ENCODE data around the gene PTPRD.
"Not testable (repeated sequence)": the region's sequence is repeated elsewhere in the genome, so short reads cannot be mapped to it uniquely, and the experiment has no call there.

PTPRD gene

DNA sequence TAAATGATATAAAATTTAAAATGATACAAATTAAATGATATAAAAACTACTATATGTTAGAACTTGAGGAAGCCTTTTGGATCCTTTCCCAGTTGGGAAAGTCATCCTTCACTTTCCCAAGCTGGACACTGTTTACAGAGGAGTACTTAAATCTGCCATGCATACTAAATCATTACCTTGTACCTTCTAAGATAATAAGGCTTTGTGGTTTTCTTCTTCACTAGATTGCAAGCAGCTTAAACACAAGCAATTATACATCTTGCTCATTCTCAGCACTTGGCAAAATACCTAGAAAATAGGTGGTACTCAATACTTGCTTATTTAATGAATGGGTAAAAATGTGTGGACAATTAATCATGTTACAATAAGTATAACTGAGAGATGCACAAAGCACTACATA, 666.8 kb downstream of the PTPRD start:
- no peaks in the 10 kb centered on the region for H3K27me3 Mint-ChIP-seq
- H3K4me1 Mint-ChIP-seq (ENCODE audit: low read depth) = no peaks in the 10 kb centered on the region
- H3K9me3 Mint-ChIP-seq = no peaks in the 10 kb centered on the region
- H3K36me3 Mint-ChIP-seq (ENCODE audit: low read depth) = no peaks in the 10 kb centered on the region
- no peak for DNase-seq
- no peak overlapping the region for H3K27ac Mint-ChIP-seq
- H3K4me3 Mint-ChIP-seq = no peak overlapping the region

DNA sequence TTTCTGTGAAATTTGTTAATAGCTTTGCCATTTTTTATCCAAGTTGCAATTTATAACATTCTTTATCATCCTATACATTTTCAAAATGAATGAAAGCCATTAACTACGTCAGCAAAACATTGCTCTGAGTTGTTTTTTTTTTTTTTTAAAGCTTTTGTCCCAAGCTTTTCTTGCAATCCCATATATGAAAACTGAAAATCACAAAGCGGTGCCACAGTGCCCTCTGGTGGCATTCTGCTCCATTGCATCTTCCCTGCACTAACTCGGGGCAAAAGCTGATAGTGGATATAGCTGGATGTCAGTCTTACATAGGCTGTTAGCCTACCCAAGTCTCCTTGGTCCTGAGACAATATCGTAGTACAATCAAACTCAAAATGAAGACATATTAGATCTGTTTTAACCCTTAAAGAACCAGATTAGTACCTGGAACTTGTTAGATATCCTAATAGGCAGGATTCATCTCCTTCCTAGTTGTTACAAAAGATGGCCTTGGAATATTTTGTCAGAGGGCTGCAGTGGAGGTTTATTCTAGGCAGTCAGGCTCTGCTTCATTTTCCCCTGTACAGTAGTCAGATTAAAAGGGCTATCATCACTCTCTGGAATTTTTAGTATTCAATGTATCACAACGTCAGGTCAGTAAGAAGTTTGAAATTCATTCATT, 669.9 kb downstream of the PTPRD start:
- no peak overlapping the region for H3K27ac Mint-ChIP-seq
- H3K4me3 Mint-ChIP-seq = no peak overlapping the region
- peak; percentile 62 for DNase-seq
- no peaks in the 10 kb centered on the region for H3K27me3 Mint-ChIP-seq
- no peaks in the 10 kb centered on the region for H3K36me3 Mint-ChIP-seq (ENCODE audit: low read depth)
- H3K4me1 Mint-ChIP-seq (ENCODE audit: low read depth) = no peaks in the 10 kb centered on the region
- no peaks in the 10 kb centered on the region for H3K9me3 Mint-ChIP-seq

DNA sequence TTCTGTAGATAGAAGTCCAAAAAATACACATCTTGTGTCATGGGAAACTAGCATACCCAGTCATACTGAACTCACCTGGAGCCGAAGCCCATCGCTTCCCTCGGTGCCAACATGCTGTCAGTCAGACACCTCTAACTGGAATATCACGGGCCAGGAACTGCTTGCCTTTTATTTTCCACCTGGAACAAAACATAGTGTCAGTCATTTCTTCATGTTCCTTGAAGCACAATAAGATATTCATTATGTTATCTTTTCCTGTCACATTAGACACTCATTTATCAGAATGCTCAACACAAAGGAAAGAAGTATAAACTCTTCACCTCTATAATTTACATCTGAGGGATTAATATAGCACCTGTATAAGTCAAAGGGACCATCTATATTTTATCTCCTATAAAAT, 674.4 kb downstream of the PTPRD start:
- no peaks in the 10 kb centered on the region for H3K27me3 Mint-ChIP-seq
- H3K27ac Mint-ChIP-seq = no peak overlapping the region
- H3K36me3 Mint-ChIP-seq (ENCODE audit: low read depth) = no peaks in the 10 kb centered on the region

DNA sequence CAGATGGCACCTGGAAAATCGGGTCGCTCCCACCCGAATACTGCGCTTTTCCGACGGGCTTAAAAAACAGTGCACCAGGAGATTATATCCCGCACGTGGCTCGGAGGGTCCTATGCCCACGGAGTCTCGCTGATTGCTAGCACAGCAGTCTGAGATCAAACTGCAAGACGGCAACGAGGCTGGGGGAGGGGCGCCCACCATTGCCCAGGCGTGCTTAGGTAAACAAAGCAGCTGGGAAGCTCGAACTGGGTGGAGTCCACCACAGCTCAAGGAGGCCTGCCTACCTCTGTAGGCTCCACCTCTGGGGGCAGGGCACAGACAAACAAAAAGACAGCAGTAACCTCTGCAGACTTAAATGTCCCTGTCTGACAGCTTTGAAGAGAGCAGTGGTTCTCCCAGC, 681.3 kb downstream of the PTPRD start:
- H3K4me1 Mint-ChIP-seq (ENCODE audit: low read depth); H3K9me3 Mint-ChIP-seq; DNase-seq; H3K4me3 Mint-ChIP-seq; H3K27ac Mint-ChIP-seq; H3K27me3 Mint-ChIP-seq; H3K36me3 Mint-ChIP-seq (ENCODE audit: low read depth): not testable (repeated sequence)

More for the DNA sequence above, 674.4 kb downstream of the PTPRD start:
- DNase-seq = no peak
- no peaks in the 10 kb centered on the region for H3K9me3 Mint-ChIP-seq
- no peak overlapping the region for H3K4me3 Mint-ChIP-seq
- no peaks in the 10 kb centered on the region for H3K4me1 Mint-ChIP-seq (ENCODE audit: low read depth)

DNA sequence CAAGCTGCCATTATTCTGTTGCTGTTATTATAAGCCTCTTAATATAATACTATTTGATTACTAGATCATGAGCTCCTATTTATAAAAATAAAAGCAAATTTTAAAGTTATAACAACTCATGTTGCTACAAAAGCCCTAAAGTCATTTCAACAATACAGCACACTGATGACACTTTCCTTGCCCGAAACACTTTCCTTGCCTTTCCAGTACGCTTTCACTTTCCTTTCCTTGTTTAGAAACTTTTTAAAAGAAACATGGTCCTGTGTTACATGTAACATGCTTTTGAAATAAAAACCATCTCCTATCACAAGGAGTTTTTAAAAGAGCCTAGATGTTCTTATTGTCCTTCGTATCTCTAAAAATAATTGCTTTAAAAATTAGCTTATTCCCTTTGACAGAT, 688.4 kb downstream of the PTPRD start:
- H3K27me3 Mint-ChIP-seq = no peaks in the 10 kb centered on the region
- H3K4me3 Mint-ChIP-seq = no peak overlapping the region
- H3K9me3 Mint-ChIP-seq = no peaks in the 10 kb centered on the region
- H3K36me3 Mint-ChIP-seq (ENCODE audit: low read depth) = no peaks in the 10 kb centered on the region
- no peak overlapping the region for H3K27ac Mint-ChIP-seq
- no peaks in the 10 kb centered on the region for H3K4me1 Mint-ChIP-seq (ENCODE audit: low read depth)
- DNase-seq = no peak

DNA sequence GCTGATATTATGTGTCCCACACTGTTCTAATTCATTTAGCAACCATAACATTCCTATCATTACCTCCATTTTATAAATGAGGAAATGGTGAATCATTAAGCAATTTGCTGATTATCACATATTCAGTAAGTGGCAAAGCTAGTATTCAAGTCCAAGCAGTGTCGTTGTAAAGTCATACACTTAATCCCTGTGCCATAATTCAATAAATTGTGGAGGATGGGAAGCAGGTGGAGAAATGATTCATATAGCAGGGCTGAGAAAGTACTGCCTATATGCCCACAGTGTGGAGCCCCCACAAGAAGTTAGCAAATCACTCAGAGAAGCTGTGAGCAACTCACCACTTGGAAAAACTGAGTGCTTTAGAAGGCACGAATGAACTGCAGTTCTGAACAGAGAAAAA, 691.0 kb downstream of the PTPRD start:
- H3K27me3 Mint-ChIP-seq = no peaks in the 10 kb centered on the region
- H3K9me3 Mint-ChIP-seq = no peaks in the 10 kb centered on the region
- H3K4me3 Mint-ChIP-seq = no peak overlapping the region
- DNase-seq = no peak
- no peaks in the 10 kb centered on the region for H3K36me3 Mint-ChIP-seq (ENCODE audit: low read depth)
- no peak overlapping the region for H3K27ac Mint-ChIP-seq
- no peaks in the 10 kb centered on the region for H3K4me1 Mint-ChIP-seq (ENCODE audit: low read depth)

DNA sequence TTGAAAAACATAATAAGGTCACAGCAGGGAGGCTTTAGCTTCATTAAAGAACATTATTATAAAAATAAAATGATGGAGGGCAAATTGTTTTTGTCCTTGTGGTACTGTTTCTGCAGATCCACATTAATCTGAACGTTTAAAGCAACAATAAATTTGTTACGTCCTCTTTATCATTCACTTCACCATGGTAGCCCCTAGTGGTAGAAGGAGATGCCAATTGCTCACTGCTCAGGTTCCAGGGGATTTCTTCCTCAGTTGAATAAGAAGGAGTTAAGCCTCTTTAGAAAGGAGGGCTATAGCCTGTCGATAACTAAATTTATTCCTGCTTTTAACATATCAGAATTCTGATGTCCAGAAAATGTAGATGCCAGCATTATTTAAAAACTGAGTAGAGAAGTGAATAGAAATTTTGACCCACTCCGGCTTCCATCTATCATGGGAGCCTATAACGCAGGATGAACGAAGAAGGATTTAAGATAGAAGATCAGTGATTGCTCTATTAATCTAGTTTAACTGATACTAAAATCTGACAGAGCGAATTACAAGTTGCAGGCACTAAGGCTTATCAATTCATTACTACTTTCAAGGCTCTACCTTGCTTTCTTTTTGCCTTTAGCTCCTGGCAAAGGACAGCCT, 692.3 kb downstream of the PTPRD start:
- H3K27ac Mint-ChIP-seq = no peak overlapping the region
- no peaks in the 10 kb centered on the region for H3K4me1 Mint-ChIP-seq (ENCODE audit: low read depth)
- no peak overlapping the region for H3K4me3 Mint-ChIP-seq
- DNase-seq = no peak
- peaks cover 6% of the 10 kb centered on the region for H3K9me3 Mint-ChIP-seq
- no peaks in the 10 kb centered on the region for H3K36me3 Mint-ChIP-seq (ENCODE audit: low read depth)
- no peaks in the 10 kb centered on the region for H3K27me3 Mint-ChIP-seq

DNA sequence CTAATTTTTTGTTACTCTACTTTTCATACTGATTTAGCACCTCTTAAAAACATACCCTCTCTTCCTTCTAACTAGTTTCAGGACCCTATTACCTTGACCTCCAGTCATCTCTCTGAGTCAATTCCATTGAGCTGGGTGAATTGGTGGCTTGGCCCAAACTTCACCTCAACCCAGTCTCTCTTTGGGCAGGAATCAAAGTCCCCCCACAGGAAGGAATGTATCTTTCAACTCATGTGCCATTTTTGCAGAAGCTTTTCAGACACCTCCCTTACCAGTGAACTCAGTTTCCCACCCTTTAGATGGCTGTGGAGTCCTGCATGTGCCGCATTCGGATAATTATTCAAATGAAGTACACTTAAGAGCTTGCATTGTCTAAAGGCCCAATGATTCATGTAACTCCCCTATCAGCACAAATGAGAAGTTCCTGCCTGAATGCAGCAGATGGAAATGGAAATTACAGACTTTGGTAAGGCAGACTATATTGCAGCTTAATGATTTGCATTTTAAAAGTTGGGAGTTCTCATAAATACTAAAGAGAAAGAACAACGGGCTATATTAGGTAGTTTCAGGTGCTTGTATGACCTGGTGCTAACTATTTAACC, 693.5 kb downstream of the PTPRD start:
- H3K27ac Mint-ChIP-seq = no peak overlapping the region
- no peaks in the 10 kb centered on the region for H3K4me1 Mint-ChIP-seq (ENCODE audit: low read depth)
- H3K27me3 Mint-ChIP-seq = no peaks in the 10 kb centered on the region
- H3K4me3 Mint-ChIP-seq = no peak overlapping the region
- no peak for DNase-seq
- H3K9me3 Mint-ChIP-seq = peaks cover 12% of the 10 kb centered on the region
- no peaks in the 10 kb centered on the region for H3K36me3 Mint-ChIP-seq (ENCODE audit: low read depth)

DNA sequence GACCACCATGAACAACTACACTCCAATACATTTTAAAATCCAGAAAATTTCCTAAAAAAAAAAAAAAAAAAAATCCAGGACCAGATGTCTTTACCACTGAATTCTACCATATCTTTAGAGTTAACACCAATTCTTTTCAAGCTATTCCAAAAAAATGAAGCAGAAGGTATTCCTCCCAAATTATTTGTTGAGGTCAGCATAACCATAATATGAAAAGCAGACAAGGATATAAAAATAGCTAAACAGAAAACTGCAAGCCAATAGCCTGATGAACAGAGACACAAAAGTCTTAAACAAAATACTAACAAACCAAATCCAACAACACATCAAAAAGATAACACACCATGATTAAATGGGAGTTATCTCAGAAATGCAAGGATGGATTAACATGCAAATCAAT, 695.4 kb downstream of the PTPRD start:
- H3K4me1 Mint-ChIP-seq (ENCODE audit: low read depth) = no peaks in the 10 kb centered on the region
- H3K4me3 Mint-ChIP-seq = no peak overlapping the region

DNA sequence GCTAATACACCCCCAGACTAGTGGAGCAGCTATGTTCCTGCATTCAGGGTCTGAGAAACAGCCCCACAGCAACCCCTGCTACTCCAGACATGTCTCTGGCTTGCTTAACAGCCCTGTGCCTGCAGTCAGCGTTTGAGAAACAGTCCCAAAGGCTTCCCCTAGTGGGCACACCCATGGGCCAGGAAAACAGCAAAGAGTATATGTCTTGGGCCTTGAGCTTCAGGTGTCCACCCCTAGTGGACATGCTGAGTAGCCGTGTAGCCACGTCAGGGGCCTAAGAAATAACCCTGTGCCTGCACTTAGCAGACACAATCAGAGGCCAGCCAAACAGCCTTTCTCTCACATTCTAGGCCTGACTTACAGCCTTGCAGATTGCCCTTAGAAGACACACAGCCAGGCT, 698.6 kb downstream of the PTPRD start:
- peaks cover 12% of the 10 kb centered on the region for H3K9me3 Mint-ChIP-seq
- H3K27me3 Mint-ChIP-seq = no peaks in the 10 kb centered on the region
- no peak for DNase-seq
- H3K36me3 Mint-ChIP-seq (ENCODE audit: low read depth) = no peaks in the 10 kb centered on the region
- no peak overlapping the region for H3K4me3 Mint-ChIP-seq
- H3K27ac Mint-ChIP-seq = no peak overlapping the region
- H3K4me1 Mint-ChIP-seq (ENCODE audit: low read depth) = no peaks in the 10 kb centered on the region

More for the DNA sequence above, 695.4 kb downstream of the PTPRD start:
- H3K27me3 Mint-ChIP-seq = no peaks in the 10 kb centered on the region
- no peak overlapping the region for H3K27ac Mint-ChIP-seq
- no peaks in the 10 kb centered on the region for H3K36me3 Mint-ChIP-seq (ENCODE audit: low read depth)
- DNase-seq = no peak
- H3K9me3 Mint-ChIP-seq = peaks cover 12% of the 10 kb centered on the region

DNA sequence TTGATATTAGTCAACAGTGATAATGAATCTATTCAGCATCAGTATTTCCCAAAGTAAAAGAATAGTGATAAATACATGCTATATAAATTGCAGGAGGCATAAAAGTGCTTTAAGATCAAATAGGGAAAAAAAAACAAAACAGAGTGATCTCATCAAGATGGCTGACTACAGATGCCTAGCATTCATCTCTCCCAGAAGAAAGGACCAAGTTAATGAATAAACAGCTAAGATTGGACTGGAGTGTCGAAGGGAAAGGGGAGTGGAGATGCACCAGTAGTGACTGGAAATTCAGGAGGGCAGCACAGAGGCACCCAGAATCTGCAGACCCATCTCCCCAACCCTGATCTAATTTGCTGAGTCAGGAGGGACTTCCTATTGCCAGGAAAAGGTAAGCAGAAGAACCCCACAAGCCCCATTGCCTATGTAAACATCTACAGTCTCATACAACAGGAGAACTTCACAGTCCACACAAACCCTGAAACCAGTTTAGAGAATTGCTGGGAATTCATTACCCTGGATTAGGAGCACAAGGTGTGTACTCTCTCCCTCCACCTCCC, 699.4 kb downstream of the PTPRD start:
- Mint-ChIP-seq H3K9me3 (peaks cover 12% of the 10 kb centered on the region), H3K27me3 (no peaks in the 10 kb centered on the region), H3K36me3 (ENCODE audit: low read depth) (no peaks in the 10 kb centered on the region), H3K4me3 (no peak overlapping the region), H3K27ac (no peak overlapping the region), H3K4me1 (ENCODE audit: low read depth) (no peaks in the 10 kb centered on the region)
- DNase-seq = no peak

DNA sequence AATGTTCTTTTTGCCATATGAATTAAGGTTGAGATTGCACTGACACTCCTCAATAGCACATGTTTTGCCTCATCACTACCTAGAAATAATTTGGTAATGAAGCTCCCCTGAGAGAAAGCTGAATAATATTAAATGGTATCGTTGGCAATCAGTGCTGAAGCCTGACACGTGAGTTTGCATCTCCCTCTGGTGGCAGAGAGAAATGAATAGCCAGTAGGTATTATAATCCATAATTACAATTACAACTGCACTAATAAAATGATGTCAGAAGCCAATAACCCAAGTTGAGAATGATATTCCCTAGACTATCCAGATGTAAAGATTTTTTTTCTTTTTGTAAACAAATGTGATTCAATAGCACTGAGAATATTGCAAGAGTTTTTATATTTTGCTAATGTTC, 700.3 kb downstream of the PTPRD start:
- DNase-seq = no peak
- Mint-ChIP-seq H3K36me3 (ENCODE audit: low read depth) (no peaks in the 10 kb centered on the region), H3K4me3 (no peak overlapping the region), H3K9me3 (peaks cover 12% of the 10 kb centered on the region), H3K4me1 (ENCODE audit: low read depth) (no peaks in the 10 kb centered on the region), H3K27me3 (no peaks in the 10 kb centered on the region), H3K27ac (no peak overlapping the region)

DNA sequence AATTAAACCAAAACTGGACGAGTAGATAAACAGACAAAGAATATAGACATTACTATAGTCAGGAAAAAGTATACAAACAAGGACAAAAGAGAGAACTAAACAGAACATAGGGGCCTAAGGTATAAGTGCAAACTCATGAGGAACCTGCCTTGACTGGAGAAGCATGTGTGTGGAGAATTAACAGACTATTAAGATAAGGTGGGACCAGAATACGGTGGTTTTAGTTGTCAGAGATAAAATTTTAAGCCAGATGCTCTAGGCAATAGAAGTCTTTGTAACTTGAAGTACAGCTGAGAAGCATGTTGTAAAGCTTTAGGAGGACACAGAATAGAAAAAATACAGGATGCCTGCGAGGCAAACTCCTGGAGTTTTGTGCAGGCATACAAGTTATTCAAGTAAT, 707.1 kb downstream of the PTPRD start:
- H3K27ac Mint-ChIP-seq = no peak overlapping the region
- H3K4me1 Mint-ChIP-seq (ENCODE audit: low read depth) = no peaks in the 10 kb centered on the region
- H3K4me3 Mint-ChIP-seq = no peak overlapping the region
- H3K27me3 Mint-ChIP-seq = no peaks in the 10 kb centered on the region
- no peak for DNase-seq
- no peaks in the 10 kb centered on the region for H3K36me3 Mint-ChIP-seq (ENCODE audit: low read depth)
- no peaks in the 10 kb centered on the region for H3K9me3 Mint-ChIP-seq

DNA sequence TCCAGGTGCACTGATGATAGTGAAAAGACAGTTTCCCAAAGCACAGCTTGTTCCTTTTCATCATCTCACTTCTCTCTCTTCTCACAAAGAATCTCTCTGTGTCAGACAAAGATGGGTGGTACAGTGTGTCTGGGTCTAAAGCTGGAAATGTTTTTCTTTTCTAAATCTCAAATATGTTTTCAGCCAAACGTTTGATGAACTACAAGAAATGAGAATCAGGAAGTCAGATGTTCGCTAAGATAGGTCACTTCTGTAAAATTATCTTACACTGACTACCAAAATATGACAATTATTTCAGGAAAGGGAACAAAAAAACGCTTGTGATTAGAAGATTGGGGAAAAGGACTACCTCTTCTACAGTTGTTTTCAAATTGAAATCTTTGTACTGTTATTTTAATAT, 708.8 kb downstream of the PTPRD start:
- Mint-ChIP-seq H3K9me3 (no peaks in the 10 kb centered on the region), H3K27me3 (no peaks in the 10 kb centered on the region), H3K27ac (no peak overlapping the region), H3K36me3 (ENCODE audit: low read depth) (no peaks in the 10 kb centered on the region), H3K4me3 (no peak overlapping the region), H3K4me1 (ENCODE audit: low read depth) (no peaks in the 10 kb centered on the region)
- DNase-seq = no peak

DNA sequence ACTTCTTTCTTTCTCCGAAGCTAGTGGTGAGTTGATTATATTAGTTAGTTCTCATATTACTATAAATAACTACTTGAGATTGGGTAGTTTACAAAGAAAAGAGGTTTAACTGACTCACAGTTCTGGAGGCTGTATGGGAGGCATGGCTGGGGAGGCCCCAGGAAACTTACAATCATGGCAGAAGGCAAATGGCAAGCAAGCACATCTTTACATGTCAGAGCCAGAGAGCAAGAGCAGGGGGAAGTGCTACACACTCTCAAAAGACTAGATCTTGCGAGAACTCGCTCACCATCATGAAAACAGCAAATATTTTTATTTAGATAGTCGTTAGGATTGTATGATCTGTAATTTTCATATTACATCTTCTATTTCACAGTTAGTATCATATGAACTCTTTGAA, 711.2 kb downstream of the PTPRD start:
- Mint-ChIP-seq H3K27ac (no peak overlapping the region), H3K4me1 (ENCODE audit: low read depth) (no peaks in the 10 kb centered on the region), H3K36me3 (ENCODE audit: low read depth) (no peaks in the 10 kb centered on the region), H3K4me3 (no peak overlapping the region), H3K9me3 (no peaks in the 10 kb centered on the region), H3K27me3 (no peaks in the 10 kb centered on the region)
- no peak for DNase-seq

Measured in activated T-cell treated with anti-CD3 and anti-CD28 coated beads, Interleukin-2, amount 50 U/mL, for 24 hours (primary cell).